ENCODE data around the gene ESR2. TPM values are rescaled to one million over a fixed set of nuclear protein-coding genes. Genes with fewer than 3 reads are reported as not detected.
A peak's percentile ranks its signal among the peaks of the same experiment; 100 is the strongest.

ESR2 gene
- total RNA-seq, 1 donor: not detected

- Histone ChIP-seq H3K4me2 (ENCODE audit: insufficient read depth, low read length) (no peak overlapping the region), H3K79me2 (ENCODE audit: insufficient read depth, low read length) (no peaks in the 10 kb centered on the region), H3K4me3 (ENCODE audit: insufficient read depth, low read length) (no peak overlapping the region), H2AFZ (ENCODE audit: low read length) (no peak overlapping the region), H3K4me1 (ENCODE audit: insufficient read depth, low read length) (peaks cover 5% of the 10 kb centered on the region), H3K36me3 (ENCODE audit: insufficient read depth, low read length) (no peaks in the 10 kb centered on the region), H3K27ac (ENCODE audit: low read depth, low read length) (no peak overlapping the region), H4K20me1 (ENCODE audit: insufficient read depth, low read length) (no peaks in the 10 kb centered on the region), H3K27me3 (ENCODE audit: insufficient read depth, low read length) (no peaks in the 10 kb centered on the region), H3K9me3 (ENCODE audit: low read depth, low read length) (no peaks in the 10 kb centered on the region)
- no peak for DNase-seq (ENCODE audit: insufficient read length, low spot score, missing footprints)
- TF ChIP-seq CTCF (IDR thresholded peaks at IDR 0.05; ENCODE audit: extremely low read depth, low read depth, low read length): no peak
Observed at GRCh38 chr14:64112867-64113678, 181.1 kb downstream of the ESR2 start.

GRCh38 chr14:64110802-64111201, 183.4 kb downstream of the ESR2 start:
- Histone ChIP-seq H3K27ac (ENCODE audit: low read depth, low read length) (no peak overlapping the region), H3K9me3 (ENCODE audit: low read depth, low read length) (no peaks in the 10 kb centered on the region), H2AFZ (ENCODE audit: low read length) (no peak overlapping the region), H4K20me1 (ENCODE audit: insufficient read depth, low read length) (no peaks in the 10 kb centered on the region), H3K4me1 (ENCODE audit: insufficient read depth, low read length) (no peaks in the 10 kb centered on the region), H3K4me2 (ENCODE audit: insufficient read depth, low read length) (no peak overlapping the region), H3K36me3 (ENCODE audit: insufficient read depth, low read length) (no peaks in the 10 kb centered on the region), H3K27me3 (ENCODE audit: insufficient read depth, low read length) (no peaks in the 10 kb centered on the region), H3K79me2 (ENCODE audit: insufficient read depth, low read length) (no peaks in the 10 kb centered on the region), H3K4me3 (ENCODE audit: insufficient read depth, low read length) (no peak overlapping the region)
- DNase-seq (ENCODE audit: insufficient read length, low spot score, missing footprints): no peak
- TF ChIP-seq CTCF (IDR thresholded peaks at IDR 0.05; ENCODE audit: extremely low read depth, low read depth, low read length): no peak

- no peaks in the 10 kb centered on the region for H3K36me3 ChIP-seq (ENCODE audit: insufficient read depth, low read length)
- H3K27me3 ChIP-seq (ENCODE audit: insufficient read depth, low read length): no peaks in the 10 kb centered on the region
- no peak overlapping the region for H3K4me2 ChIP-seq (ENCODE audit: insufficient read depth, low read length)
- no peaks in the 10 kb centered on the region for H3K9me3 ChIP-seq (ENCODE audit: low read depth, low read length)
- no peaks in the 10 kb centered on the region for H4K20me1 ChIP-seq (ENCODE audit: insufficient read depth, low read length)
- TF ChIP-seq CTCF (IDR thresholded peaks at IDR 0.05; ENCODE audit: extremely low read depth, low read depth, low read length): no peak
- H3K27ac ChIP-seq (ENCODE audit: low read depth, low read length): no peak overlapping the region
- no peak overlapping the region for H3K4me3 ChIP-seq (ENCODE audit: insufficient read depth, low read length)
- H3K4me1 ChIP-seq (ENCODE audit: insufficient read depth, low read length): no peaks in the 10 kb centered on the region
- no peak for DNase-seq (ENCODE audit: insufficient read length, low spot score, missing footprints)
- H3K79me2 ChIP-seq (ENCODE audit: insufficient read depth, low read length): no peaks in the 10 kb centered on the region
- no peak overlapping the region for H2AFZ ChIP-seq (ENCODE audit: low read length)
Observed at GRCh38 chr14:64109819-64110554, 184.2 kb downstream of the ESR2 start.

- H3K4me3 ChIP-seq (ENCODE audit: insufficient read depth, low read length): no peak overlapping the region
- no peaks in the 10 kb centered on the region for H3K27me3 ChIP-seq (ENCODE audit: insufficient read depth, low read length)
- H3K27ac ChIP-seq (ENCODE audit: low read depth, low read length): no peak overlapping the region
- H3K79me2 ChIP-seq (ENCODE audit: insufficient read depth, low read length): no peaks in the 10 kb centered on the region
- H3K9me3 ChIP-seq (ENCODE audit: low read depth, low read length): no peaks in the 10 kb centered on the region
- H3K4me1 ChIP-seq (ENCODE audit: insufficient read depth, low read length): no peaks in the 10 kb centered on the region
- H2AFZ ChIP-seq (ENCODE audit: low read length): no peak overlapping the region
- no peak overlapping the region for H3K4me2 ChIP-seq (ENCODE audit: insufficient read depth, low read length)
- no peaks in the 10 kb centered on the region for H4K20me1 ChIP-seq (ENCODE audit: insufficient read depth, low read length)
- DNase-seq (ENCODE audit: insufficient read length, low spot score, missing footprints): peak; percentile 22
- H3K36me3 ChIP-seq (ENCODE audit: insufficient read depth, low read length): no peaks in the 10 kb centered on the region
- no peak for TF ChIP-seq CTCF (IDR thresholded peaks at IDR 0.05; ENCODE audit: extremely low read depth, low read depth, low read length)
Observed at GRCh38 chr14:64107438-64107837, 186.7 kb downstream of the ESR2 start.

Data from osteoblast (primary cell).